HCT116 (cell line): ENCODE measurements around the gene TUBA1B. TPM values are rescaled to one million over a fixed set of nuclear protein-coding genes. Genes with fewer than 3 reads are reported as not detected.

Experiments used
- ATAC-seq: fragments of 200-7000 bp; cut with Tn5 transposase; 2 replicates; pipeline ENCODE4 v1.9.1; 2020; ENCODE audit warnings: mild to moderate bottlenecking, moderate library complexity
- BruUV-seq: library from RNA; stranded (reverse); fragments of 400-500 nt; replicated peaks from 2 replicates; lab custom pipeline; 2021; lab: Mats Ljungman, UMichigan
- CTCF ChIA-PET: fragments of 300-600 bp; sonication (Branson Sonifier 250); formaldehyde crosslinking; loops from one replicate; lab custom pipeline; 2021; ENCODE audit warnings: antibody characterized with exemption; lab: Charles Lee
- POLR2A ChIA-PET: fragments of 300-600, 350-600 bp; sonication (Branson Sonifier 250); formaldehyde crosslinking; loops from one replicate; lab custom pipeline; 2021; ENCODE audit warnings: antibody characterized with exemption; lab: Charles Lee
- RAD21 ChIA-PET, 2 experiments: fragments of 300-600 bp; sonication (Branson Sonifier 250); formaldehyde crosslinking; loops; one replicate each; lab custom pipeline; 2023; ENCODE audit warnings: low total read pairs in 2 of 2; ENCODE audit not compliant: uncharacterized antibody in 2 of 2, unreplicated experiment in 2 of 2, low non-redundant PET in 1 of 2; lab: Charles Lee
- DNase-seq: peaks from one replicate; pipeline ENCODE4 v3.0.0-alpha.2; 2010; ENCODE audit warnings: low read depth, low spot score
- H2AFZ ChIP-seq: fragments of 200-600 bp; shearing (Covaris generic), sonication (generic); 2 replicates; pipeline ENCODE4 v1.6.1; 2017; ENCODE audit warnings: low read depth, mixed run types, mixed read lengths, antibody characterized with exemption, low read length; ENCODE audit not compliant: poor library complexity, severe bottlenecking
- H3K27ac ChIP-seq: 2 replicates; pipeline ENCODE4 v1.5.1; 2012; ENCODE audit warnings: low read depth, low read length
- H3K27me3 ChIP-seq: fragments of 200-600 bp; sonication (generic); 2 replicates; pipeline ENCODE4 v1.6.1; 2016; ENCODE audit warnings: mixed run types, low read length, mixed read lengths; ENCODE audit not compliant: insufficient read depth
- H3K36me3 ChIP-seq, 2 experiments: fragments of 200-500 bp in 1 of 2; fragments of 200-600 bp in 1 of 2; sonication (Bioruptor generic) in 1 of 2; sonication (generic) in 1 of 2; 2 replicates each; pipeline versions ENCODE4 v1.5.1 to v1.6.1; 2014 to 2016; ENCODE audit warnings: low read length in 2 of 2, inconsistent platforms in 1 of 2, mixed read lengths in 1 of 2, mixed run types in 1 of 2; ENCODE audit not compliant: insufficient read depth in 2 of 2, control insufficient read depth in 1 of 2
- H3K4me1 ChIP-seq, 2 experiments: fragments of 200-600 bp in 1 of 2; sonication (generic) in 1 of 2; 2 replicates each; pipeline versions ENCODE4 v1.5.1 to v1.6.1; 2012 to 2017; ENCODE audit warnings: low read length in 2 of 2, inconsistent platforms in 1 of 2, mild to moderate bottlenecking in 1 of 2, mixed read lengths in 1 of 2, mixed run types in 1 of 2, moderate library complexity in 1 of 2; ENCODE audit not compliant: insufficient read depth in 2 of 2, control insufficient read depth in 1 of 2
- H3K4me2 ChIP-seq: fragments of 200-600 bp; sonication (generic); 2 replicates; pipeline ENCODE4 v1.6.1; 2017; ENCODE audit warnings: mixed run types, low read length, mixed read lengths
- H3K4me3 ChIP-seq, 2 experiments: fragments of 200-600 bp in 1 of 2; sonication (generic) in 1 of 2; replicated peaks in 1 of 2; 2 replicates each; pipeline ENCODE4 v1.5.1; 2011 to 2016; ENCODE audit warnings: low read length in 2 of 2, control low read depth in 1 of 2, low read depth in 1 of 2, mild to moderate bottlenecking in 1 of 2, mixed read lengths in 1 of 2, mixed run types in 1 of 2
- H3K79me2 ChIP-seq: fragments of 200-600 bp; sonication (generic); 2 replicates; pipeline ENCODE4 v1.6.1; 2017; ENCODE audit warnings: mild to moderate bottlenecking, mixed run types, low read length, moderate library complexity, mixed read lengths; ENCODE audit not compliant: insufficient read depth
- H3K9ac ChIP-seq: fragments of 200-600 bp; sonication (generic); 2 replicates; pipeline ENCODE4 v1.6.1; 2016; ENCODE audit warnings: low read length, mixed read lengths
- H3K9me2 ChIP-seq: fragments of 200-600 bp; sonication (generic), shearing (Covaris generic); 2 replicates; pipeline ENCODE4 v1.6.1; 2017; ENCODE audit warnings: mixed run types, mild to moderate bottlenecking, moderate library complexity; ENCODE audit not compliant: insufficient read depth
- H3K9me3 ChIP-seq, 2 experiments: fragments of 200-500 bp in 1 of 2; fragments of 200-600 bp in 1 of 2; sonication (Bioruptor generic) in 1 of 2; sonication (generic) in 1 of 2; 2 replicates each; pipeline ENCODE4 v1.6.1; 2014 to 2017; ENCODE audit warnings: low read length in 2 of 2, mixed read lengths in 2 of 2, inconsistent platforms in 1 of 2, low read depth in 1 of 2, mild to moderate bottlenecking in 1 of 2, mixed run types in 1 of 2, moderate library complexity in 1 of 2; ENCODE audit not compliant: control insufficient read depth in 1 of 2, insufficient read depth in 1 of 2
- H4K20me1 ChIP-seq: fragments of 200-600 bp; sonication (generic), shearing (Covaris generic); 2 replicates; pipeline ENCODE4 v1.6.1; 2017; ENCODE audit warnings: mixed run types, mild to moderate bottlenecking, moderate library complexity; ENCODE audit not compliant: insufficient read depth
- EGR1 ChIP-seq: IDR thresholded peaks from 2 replicates; pipeline ENCODE4 v1.6.1; 2012; ENCODE audit warnings: low read depth
- EZH2 ChIP-seq: fragments of 200-600 bp; sonication (generic); IDR thresholded peaks from 2 replicates; pipeline ENCODE4 v1.6.1; 2017; ENCODE audit warnings: antibody characterized with exemption, mixed run types
- EZH2phosphoT487 ChIP-seq: fragments of 200-600 bp; IDR thresholded peaks from 2 replicates; pipeline ENCODE4 v1.6.1; 2018; ENCODE audit warnings: antibody characterized with exemption, borderline replicate concordance
- POLR2A ChIP-seq: IDR thresholded peaks from 2 replicates; pipeline ENCODE4 v1.7.0; 2011; ENCODE audit warnings: borderline replicate concordance; ENCODE audit not compliant: insufficient read depth, insufficient read length; ENCODE audit errors: extremely low read depth
- RAD21 ChIP-seq: IDR thresholded peaks from 2 replicates; pipeline ENCODE4 v1.6.1; 2012; ENCODE audit warnings: low read depth, mild to moderate bottlenecking
- SIN3A ChIP-seq: IDR thresholded peaks from 2 replicates; pipeline ENCODE4 v1.6.1; 2012; ENCODE audit warnings: low read depth
- SP1 ChIP-seq: IDR thresholded peaks from 2 replicates; pipeline ENCODE4 v1.6.1; 2012; ENCODE audit warnings: low read depth
- SRF ChIP-seq: IDR thresholded peaks from 2 replicates; pipeline ENCODE4 v1.6.1; 2012; ENCODE audit warnings: low read depth
- YY1 ChIP-seq: IDR thresholded peaks from 2 replicates; pipeline ENCODE4 v1.6.1; 2011; ENCODE audit warnings: low read length, low read depth, moderate library complexity, mild to moderate bottlenecking; ENCODE audit not compliant: insufficient replicate concordance; ENCODE audit errors: extremely low read depth
- ZNF274 ChIP-seq: fragments of 200-500 bp; sonication (Bioruptor generic); IDR thresholded peaks from 2 replicates; pipeline ENCODE4 v1.6.1; 2014; ENCODE audit warnings: mild to moderate bottlenecking, low read depth, low read length, inconsistent platforms
- intact Hi-C: fragments of 100-400 bp; cut with micrococcal nuclease; formaldehyde crosslinking; loops from 2 replicates; pipeline ENCODE4 v1.10.0; 2022
- total RNA-seq: library from RNA; stranded (reverse); gene quantifications from one replicate; pipeline ENCODE4 v1.2.1, GENCODE V29; 2021; ENCODE audit not compliant: unreplicated experiment
- TF ChIP-seq, protein P1 (sequence below): IDR thresholded peaks from 2 replicates; pipeline ENCODE4 v1.6.1; 2012; ENCODE audit warnings: low read depth
- TF ChIP-seq, protein P2 (sequence below): IDR thresholded peaks from 2 replicates; pipeline ENCODE4 v1.6.1; 2012
- TF ChIP-seq, protein P3 (sequence below): IDR thresholded peaks from 2 replicates; pipeline ENCODE4 v1.6.1; 2011; ENCODE audit warnings: mild to moderate bottlenecking, low read length, moderate library complexity; ENCODE audit not compliant: insufficient replicate concordance; ENCODE audit errors: extremely low read depth
- TF ChIP-seq, protein P4 (sequence below), 3 experiments: fragments of 200-600 bp in 1 of 3; sonication (generic) in 1 of 3; IDR thresholded peaks in 2 of 3; conservative IDR thresholded peaks in 1 of 3; 2 replicates each; pipeline ENCODE4 v1.5.1; 2012 to 2017; ENCODE audit warnings: low read depth in 2 of 3, low read length in 2 of 3, antibody characterized with exemption in 1 of 3, borderline replicate concordance in 1 of 3, control low read depth in 1 of 3, mild to moderate bottlenecking in 1 of 3, mixed read lengths in 1 of 3, mixed run types in 1 of 3, moderate library complexity in 1 of 3; ENCODE audit not compliant: insufficient read depth in 1 of 3

The TUBA1B gene
- total RNA-seq, 1 experiment from 2014 or later, result 1,628 TPM

DNA sequence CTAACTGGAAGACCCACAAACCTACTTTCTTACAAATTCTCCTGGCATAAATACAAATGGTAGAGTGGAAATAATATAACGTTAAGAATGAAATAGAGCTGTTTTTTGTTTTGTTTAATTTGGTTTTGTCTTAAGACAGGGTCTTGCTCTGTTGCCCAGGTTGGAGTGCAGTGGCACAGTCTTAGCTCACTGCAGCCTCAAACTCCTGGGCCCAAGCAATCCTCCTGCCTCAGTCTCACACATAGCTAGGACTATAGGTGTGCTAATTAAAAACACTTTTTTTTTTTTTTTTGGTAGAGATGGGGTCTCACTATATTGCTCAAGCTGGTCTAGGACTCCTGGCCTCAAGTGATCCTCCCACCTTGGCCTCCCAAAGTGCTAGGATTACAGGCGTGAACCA lies 32.5 kb downstream of the TUBA1B start:
- Histone ChIP-seq H2AFZ (no peak overlapping the region), H3K9ac (no peak overlapping the region), H3K27ac (no peak overlapping the region), H3K9me3 (no peaks in the 10 kb centered on the region), H3K27me3 (no peaks in the 10 kb centered on the region), H3K36me3 (peaks cover 8 to 12% of the 10 kb centered on the region in 2 experiments; a peak in 1 of 4 replicates), H3K4me1 (no peaks in the 10 kb centered on the region), H3K4me3 (no peak overlapping the region), H3K4me2 (no peak overlapping the region)
- DNase-seq (no peak), ATAC-seq (no peak)
- no peak for TF ChIP-seq ZNF274
- TF ChIP-seq, protein P1, sequence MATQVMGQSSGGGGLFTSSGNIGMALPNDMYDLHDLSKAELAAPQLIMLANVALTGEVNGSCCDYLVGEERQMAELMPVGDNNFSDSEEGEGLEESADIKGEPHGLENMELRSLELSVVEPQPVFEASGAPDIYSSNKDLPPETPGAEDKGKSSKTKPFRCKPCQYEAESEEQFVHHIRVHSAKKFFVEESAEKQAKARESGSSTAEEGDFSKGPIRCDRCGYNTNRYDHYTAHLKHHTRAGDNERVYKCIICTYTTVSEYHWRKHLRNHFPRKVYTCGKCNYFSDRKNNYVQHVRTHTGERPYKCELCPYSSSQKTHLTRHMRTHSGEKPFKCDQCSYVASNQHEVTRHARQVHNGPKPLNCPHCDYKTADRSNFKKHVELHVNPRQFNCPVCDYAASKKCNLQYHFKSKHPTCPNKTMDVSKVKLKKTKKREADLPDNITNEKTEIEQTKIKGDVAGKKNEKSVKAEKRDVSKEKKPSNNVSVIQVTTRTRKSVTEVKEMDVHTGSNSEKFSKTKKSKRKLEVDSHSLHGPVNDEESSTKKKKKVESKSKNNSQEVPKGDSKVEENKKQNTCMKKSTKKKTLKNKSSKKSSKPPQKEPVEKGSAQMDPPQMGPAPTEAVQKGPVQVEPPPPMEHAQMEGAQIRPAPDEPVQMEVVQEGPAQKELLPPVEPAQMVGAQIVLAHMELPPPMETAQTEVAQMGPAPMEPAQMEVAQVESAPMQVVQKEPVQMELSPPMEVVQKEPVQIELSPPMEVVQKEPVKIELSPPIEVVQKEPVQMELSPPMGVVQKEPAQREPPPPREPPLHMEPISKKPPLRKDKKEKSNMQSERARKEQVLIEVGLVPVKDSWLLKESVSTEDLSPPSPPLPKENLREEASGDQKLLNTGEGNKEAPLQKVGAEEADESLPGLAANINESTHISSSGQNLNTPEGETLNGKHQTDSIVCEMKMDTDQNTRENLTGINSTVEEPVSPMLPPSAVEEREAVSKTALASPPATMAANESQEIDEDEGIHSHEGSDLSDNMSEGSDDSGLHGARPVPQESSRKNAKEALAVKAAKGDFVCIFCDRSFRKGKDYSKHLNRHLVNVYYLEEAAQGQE, result no peak
- no peak for TF ChIP-seq POLR2A
- no peak for TF ChIP-seq EZH2
- TF ChIP-seq, protein P2, sequence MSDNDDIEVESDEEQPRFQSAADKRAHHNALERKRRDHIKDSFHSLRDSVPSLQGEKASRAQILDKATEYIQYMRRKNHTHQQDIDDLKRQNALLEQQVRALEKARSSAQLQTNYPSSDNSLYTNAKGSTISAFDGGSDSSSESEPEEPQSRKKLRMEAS, result no peak
- TF ChIP-seq, protein P3, sequence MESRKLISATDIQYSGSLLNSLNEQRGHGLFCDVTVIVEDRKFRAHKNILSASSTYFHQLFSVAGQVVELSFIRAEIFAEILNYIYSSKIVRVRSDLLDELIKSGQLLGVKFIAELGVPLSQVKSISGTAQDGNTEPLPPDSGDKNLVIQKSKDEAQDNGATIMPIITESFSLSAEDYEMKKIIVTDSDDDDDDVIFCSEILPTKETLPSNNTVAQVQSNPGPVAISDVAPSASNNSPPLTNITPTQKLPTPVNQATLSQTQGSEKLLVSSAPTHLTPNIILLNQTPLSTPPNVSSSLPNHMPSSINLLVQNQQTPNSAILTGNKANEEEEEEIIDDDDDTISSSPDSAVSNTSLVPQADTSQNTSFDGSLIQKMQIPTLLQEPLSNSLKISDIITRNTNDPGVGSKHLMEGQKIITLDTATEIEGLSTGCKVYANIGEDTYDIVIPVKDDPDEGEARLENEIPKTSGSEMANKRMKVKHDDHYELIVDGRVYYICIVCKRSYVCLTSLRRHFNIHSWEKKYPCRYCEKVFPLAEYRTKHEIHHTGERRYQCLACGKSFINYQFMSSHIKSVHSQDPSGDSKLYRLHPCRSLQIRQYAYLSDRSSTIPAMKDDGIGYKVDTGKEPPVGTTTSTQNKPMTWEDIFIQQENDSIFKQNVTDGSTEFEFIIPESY, result no peak
- TF ChIP-seq RAD21, result no peak
- TF ChIP-seq SP1, result no peak
- no peak for TF ChIP-seq SIN3A
- TF ChIP-seq SRF, result no peak
- no peak for TF ChIP-seq EZH2phosphoT487
- TF ChIP-seq, protein P4, sequence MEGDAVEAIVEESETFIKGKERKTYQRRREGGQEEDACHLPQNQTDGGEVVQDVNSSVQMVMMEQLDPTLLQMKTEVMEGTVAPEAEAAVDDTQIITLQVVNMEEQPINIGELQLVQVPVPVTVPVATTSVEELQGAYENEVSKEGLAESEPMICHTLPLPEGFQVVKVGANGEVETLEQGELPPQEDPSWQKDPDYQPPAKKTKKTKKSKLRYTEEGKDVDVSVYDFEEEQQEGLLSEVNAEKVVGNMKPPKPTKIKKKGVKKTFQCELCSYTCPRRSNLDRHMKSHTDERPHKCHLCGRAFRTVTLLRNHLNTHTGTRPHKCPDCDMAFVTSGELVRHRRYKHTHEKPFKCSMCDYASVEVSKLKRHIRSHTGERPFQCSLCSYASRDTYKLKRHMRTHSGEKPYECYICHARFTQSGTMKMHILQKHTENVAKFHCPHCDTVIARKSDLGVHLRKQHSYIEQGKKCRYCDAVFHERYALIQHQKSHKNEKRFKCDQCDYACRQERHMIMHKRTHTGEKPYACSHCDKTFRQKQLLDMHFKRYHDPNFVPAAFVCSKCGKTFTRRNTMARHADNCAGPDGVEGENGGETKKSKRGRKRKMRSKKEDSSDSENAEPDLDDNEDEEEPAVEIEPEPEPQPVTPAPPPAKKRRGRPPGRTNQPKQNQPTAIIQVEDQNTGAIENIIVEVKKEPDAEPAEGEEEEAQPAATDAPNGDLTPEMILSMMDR (IDR thresholded peaks at IDR 0.05 in 2 of 3, conservative IDR thresholded peaks at IDR 0.05 in 1 of 3; ENCODE audit: borderline replicate concordance in 1 of 3, insufficient read depth in 1 of 3, low read depth in 2 of 3, low read length in 2 of 3), result no peak
- no peak for TF ChIP-seq EGR1
- TF ChIP-seq YY1, result no peak
- TF ChIP-seq, all 23 proteins: peak for 0
- CTCF ChIA-PET, result interaction anchor here (0.7 to 4.9 kb wide), 12 partner anchors 10 to 90 kb away, joined by 3 to 59 read pairs (median 4); partner anchors contain the start of genes RHEBL1, TUBA1A and TUBA1B
- RAD21 ChIA-PET, result no interaction called here
- Histone ChIP-seq H3K9me2 (no peaks in the 10 kb centered on the region), H4K20me1 (no peaks in the 10 kb centered on the region), H3K79me2 (no peaks in the 10 kb centered on the region)
- POLR2A ChIA-PET, result interaction anchor here (0.8 to 1.2 kb wide), 4 partner anchors 10 to 33 kb away, joined by 3 to 5 read pairs (median 4); partner anchors contain the start of genes LMBR1L and TUBA1B
- no TSS peak for BruUV-seq
- intact Hi-C loops, result no loop called here
